ENCODE measurements around the gene GALNT12.

GRCh38 chr9:98836206-98836605 lies 28.7 kb downstream of the GALNT12 start:
- TF ChIP-seq POLR2A (IDR thresholded peaks at IDR 0.05) (no peak), CTCF (IDR thresholded peaks at IDR 0.05) (no peak)

All from thyroid gland (tissue), 4 donors.